Smooth muscle cell (in vitro differentiated cells): ENCODE results near the gene ST3GAL2. TPM values are rescaled to one million over a fixed set of nuclear protein-coding genes. Genes with fewer than 3 reads are reported as not detected.
"Not testable (repeated sequence)": the region's sequence is repeated elsewhere in the genome, so short reads cannot be mapped to it uniquely, and the experiment has no call there.

ENCODE experiments used
- DNase-seq: peaks from one replicate; lab custom pipeline; 2025; ENCODE audit not compliant: unreplicated experiment; lab: John Stamatoyannopoulos, UW
- H2AFZ ChIP-seq: fragments of 200-600 bp; sonication (generic); 2 replicates; pipeline ENCODE4 v1.6.0; 2016; ENCODE audit warnings: antibody characterized with exemption, low read depth, mild to moderate bottlenecking
- H3F3A ChIP-seq: fragments of 200-600 bp; sonication (generic); 2 replicates; pipeline ENCODE4 v1.6.0; 2017; ENCODE audit warnings: antibody characterized with exemption, low read depth
- H3K27ac ChIP-seq: fragments of 200-600 bp; sonication (generic); 2 replicates; pipeline ENCODE4 v1.5.1; 2016; ENCODE audit warnings: low read depth, mild to moderate bottlenecking
- H3K27me3 ChIP-seq: fragments of 200-600 bp; sonication (generic); 2 replicates; pipeline ENCODE4 v1.6.1; 2016; ENCODE audit warnings: low read depth, mild to moderate bottlenecking
- H3K36me3 ChIP-seq: fragments of 200-600 bp; sonication (generic); 2 replicates; pipeline ENCODE4 v1.5.1; 2016; ENCODE audit warnings: low read depth
- H3K4me1 ChIP-seq: fragments of 200-600 bp; sonication (generic); 2 replicates; pipeline ENCODE4 v1.5.1; 2016; ENCODE audit warnings: low read depth
- H3K4me2 ChIP-seq: fragments of 200-600 bp; sonication (generic); 2 replicates; pipeline ENCODE4 v1.6.0; 2016; ENCODE audit warnings: mild to moderate bottlenecking
- H3K4me3 ChIP-seq: fragments of 200-600 bp; sonication (generic); 2 replicates; pipeline ENCODE4 v1.5.1; 2016; ENCODE audit warnings: mild to moderate bottlenecking
- H3K79me2 ChIP-seq: fragments of 200-600 bp; sonication (generic); 2 replicates; pipeline ENCODE4 v1.6.0; 2016; ENCODE audit warnings: low read depth, mild to moderate bottlenecking
- H3K9ac ChIP-seq: fragments of 200-600 bp; sonication (generic); 2 replicates; pipeline ENCODE4 v1.6.0; 2016; ENCODE audit warnings: low read depth
- H3K9me3 ChIP-seq: fragments of 200-600 bp; sonication (generic); replicated peaks from 2 replicates; pipeline ENCODE4 v1.5.1; 2016; ENCODE audit warnings: low read depth
- H4K20me1 ChIP-seq: fragments of 200-600 bp; sonication (generic); 2 replicates; pipeline ENCODE4 v1.6.0; 2016; ENCODE audit warnings: low read depth
- WGBS: methylation state at CpG from one replicate; pipeline ENCODE4 v1.1.7; 2016; ENCODE audit warnings: low lambda C conversion rate; 5-methylcytosine and 5-hydroxymethylcytosine counted together
- polyA plus RNA-seq: library from polyadenylated mRNA; unstranded; fragments of >200 nt; fragmentation: Nextera tagmentation; extraction: Ambion mirVana; gene quantifications from 2 replicates; pipeline ENCODE4 v1.2.1, GENCODE V29; 2016
- total RNA-seq: library from RNA; depleted of rRNA; stranded (reverse); fragments of >200 nt; gene quantifications from 2 replicates; pipeline ENCODE4 v1.2.3, GENCODE V29; 2014
- TF ChIP-seq, protein P1 (sequence below): fragments of 200-600 bp; sonication (generic); IDR thresholded peaks from 2 replicates; pipeline ENCODE4 v1.5.1; 2017; ENCODE audit warnings: borderline replicate concordance, mild to moderate bottlenecking, antibody characterized with exemption; ENCODE audit not compliant: insufficient read depth, poor library complexity, severe bottlenecking

The ST3GAL2 gene
- total and polyA plus RNA-seq, 2 experiments from 2014 or later: 32.5 to 42.3 TPM

- Histone ChIP-seq H3K4me3 (no peak overlapping the region), H3K36me3 (no peaks in the 10 kb centered on the region), H3F3A (no peaks in the 10 kb centered on the region), H3K4me1 (peaks cover 5% of the 10 kb centered on the region), H3K79me2 (peaks cover 1% of the 10 kb centered on the region), H3K4me2 (no peak overlapping the region), H2AFZ (no peak overlapping the region), H3K27ac (no peak overlapping the region), H3K9me3 (no peaks in the 10 kb centered on the region), H4K20me1 (no peaks in the 10 kb centered on the region), H3K9ac (no peak overlapping the region), H3K27me3 (no peaks in the 10 kb centered on the region)
- DNase-seq: no peak
- TF ChIP-seq, protein P1, sequence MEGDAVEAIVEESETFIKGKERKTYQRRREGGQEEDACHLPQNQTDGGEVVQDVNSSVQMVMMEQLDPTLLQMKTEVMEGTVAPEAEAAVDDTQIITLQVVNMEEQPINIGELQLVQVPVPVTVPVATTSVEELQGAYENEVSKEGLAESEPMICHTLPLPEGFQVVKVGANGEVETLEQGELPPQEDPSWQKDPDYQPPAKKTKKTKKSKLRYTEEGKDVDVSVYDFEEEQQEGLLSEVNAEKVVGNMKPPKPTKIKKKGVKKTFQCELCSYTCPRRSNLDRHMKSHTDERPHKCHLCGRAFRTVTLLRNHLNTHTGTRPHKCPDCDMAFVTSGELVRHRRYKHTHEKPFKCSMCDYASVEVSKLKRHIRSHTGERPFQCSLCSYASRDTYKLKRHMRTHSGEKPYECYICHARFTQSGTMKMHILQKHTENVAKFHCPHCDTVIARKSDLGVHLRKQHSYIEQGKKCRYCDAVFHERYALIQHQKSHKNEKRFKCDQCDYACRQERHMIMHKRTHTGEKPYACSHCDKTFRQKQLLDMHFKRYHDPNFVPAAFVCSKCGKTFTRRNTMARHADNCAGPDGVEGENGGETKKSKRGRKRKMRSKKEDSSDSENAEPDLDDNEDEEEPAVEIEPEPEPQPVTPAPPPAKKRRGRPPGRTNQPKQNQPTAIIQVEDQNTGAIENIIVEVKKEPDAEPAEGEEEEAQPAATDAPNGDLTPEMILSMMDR: no peak
- 85% methylated on average over 3 of the region's 3 CpGs for WGBS
Measured at GRCh38 chr16:70342016-70342415, 96.9 kb downstream of the ST3GAL2 start.

GRCh38 chr16:70341600-70341999, 97.3 kb downstream of the ST3GAL2 start:
- Histone ChIP-seq H3K79me2 (no peaks in the 10 kb centered on the region), H3K4me3 (no peak overlapping the region), H3K27ac (no peak overlapping the region), H2AFZ (no peak overlapping the region), H3K9me3 (no peaks in the 10 kb centered on the region), H3K36me3 (no peaks in the 10 kb centered on the region), H3K9ac (no peak overlapping the region), H3K4me2 (no peak overlapping the region), H3F3A (no peaks in the 10 kb centered on the region), H4K20me1 (no peaks in the 10 kb centered on the region), H3K27me3 (no peaks in the 10 kb centered on the region), H3K4me1 (peaks cover 5% of the 10 kb centered on the region)
- TF ChIP-seq, protein P1: no peak
- 83% methylated on average over 4 of the region's 4 CpGs for WGBS
- no peak for DNase-seq

DNA sequence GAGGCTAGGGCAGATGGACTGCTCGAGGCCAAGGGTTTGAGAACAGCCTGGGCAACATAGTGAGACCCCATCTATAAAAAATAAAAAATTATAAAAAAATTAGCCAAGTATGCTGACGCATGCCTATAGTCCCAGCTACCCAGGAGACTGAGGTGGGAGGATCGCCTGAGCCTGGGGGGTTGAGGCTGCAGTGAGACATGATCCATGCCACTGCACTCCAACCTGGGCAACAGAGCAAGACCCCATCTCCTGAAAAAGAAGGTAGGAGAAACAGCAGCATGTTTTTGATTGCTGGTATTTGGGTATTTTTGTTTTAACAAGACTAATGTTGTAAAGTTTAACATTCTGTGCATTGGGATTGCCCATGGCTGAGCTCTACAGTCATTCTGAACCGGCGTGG, 101.1 kb downstream of the ST3GAL2 start:
- Histone ChIP-seq H3K9me3 (no peaks in the 10 kb centered on the region), H2AFZ (no peak overlapping the region), H3K36me3 (no peaks in the 10 kb centered on the region), H3K9ac (no peak overlapping the region), H3K4me3 (no peak overlapping the region), H3K4me2 (no peak overlapping the region), H3K27me3 (no peaks in the 10 kb centered on the region), H3K4me1 (no peaks in the 10 kb centered on the region), H3K27ac (no peak overlapping the region), H4K20me1 (no peaks in the 10 kb centered on the region), H3K79me2 (no peaks in the 10 kb centered on the region), H3F3A (no peaks in the 10 kb centered on the region)
- WGBS: 97% methylated on average over 5 of the region's 5 CpGs
- TF ChIP-seq, protein P1: no peak
- no peak for DNase-seq

- H2AFZ ChIP-seq, H3K4me2 ChIP-seq, H4K20me1 ChIP-seq, H3K27me3 ChIP-seq, H3K9ac ChIP-seq, H3K79me2 ChIP-seq, H3K4me3 ChIP-seq, DNase-seq, H3F3A ChIP-seq, H3K36me3 ChIP-seq, H3K4me1 ChIP-seq, H3K27ac ChIP-seq, H3K9me3 ChIP-seq: not testable (repeated sequence)
- WGBS: 86% methylated on average over 6 of the region's 12 CpGs
Measured at GRCh38 chr16:70332728-70333127, 106.2 kb downstream of the ST3GAL2 start.
